ENCODE measurements around the gene GARNL3.
A peak's percentile ranks its signal among the peaks of the same experiment; 100 is the strongest.

Gene GARNL3

DNA sequence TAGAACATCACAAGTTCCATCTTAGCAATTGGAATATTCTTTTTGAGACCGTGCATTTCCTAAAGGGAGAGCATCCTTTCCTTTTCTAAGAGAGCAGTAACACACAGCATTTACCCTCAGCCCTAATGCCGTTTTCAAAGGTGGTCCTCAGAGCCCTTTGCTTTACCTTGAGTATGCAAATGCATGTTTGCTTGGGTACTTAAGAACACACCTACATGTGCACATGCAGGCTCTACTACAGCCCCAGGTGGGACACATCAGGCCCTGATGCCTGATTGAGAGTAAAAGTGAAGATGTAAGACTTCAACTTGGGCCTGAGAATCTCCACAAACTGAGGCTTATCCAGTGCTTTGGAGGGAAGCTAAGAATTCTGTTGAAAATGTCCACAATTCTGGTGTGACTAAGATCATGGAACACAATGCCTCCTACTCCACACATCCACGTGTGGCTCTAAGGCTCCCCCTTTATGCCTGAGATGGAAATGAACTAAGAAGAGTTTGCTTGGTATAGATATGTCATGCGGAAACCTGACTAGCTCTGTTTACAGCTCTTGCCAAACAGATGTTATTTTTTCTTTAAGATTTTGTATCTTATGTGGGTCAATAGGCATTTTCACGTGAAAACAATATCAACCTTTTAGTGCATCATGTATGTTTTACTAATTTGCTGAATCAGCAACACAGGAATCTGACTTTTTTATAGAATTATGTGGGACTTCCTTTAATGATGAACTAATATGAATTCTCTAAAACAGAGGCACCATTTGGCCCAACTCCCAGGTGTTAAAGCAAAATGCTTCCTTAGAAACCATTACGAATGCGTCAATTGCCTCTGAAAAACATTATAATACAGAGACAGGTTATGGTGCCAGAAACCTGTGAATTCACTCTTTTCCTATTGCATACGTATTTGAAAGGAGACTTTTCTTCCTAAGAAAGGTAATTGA, 83.5 kb downstream of the GARNL3 start:
- peak; percentile 50 for DNase-seq (ENCODE audit: low read depth)
- TF ChIP-seq, protein P1, sequence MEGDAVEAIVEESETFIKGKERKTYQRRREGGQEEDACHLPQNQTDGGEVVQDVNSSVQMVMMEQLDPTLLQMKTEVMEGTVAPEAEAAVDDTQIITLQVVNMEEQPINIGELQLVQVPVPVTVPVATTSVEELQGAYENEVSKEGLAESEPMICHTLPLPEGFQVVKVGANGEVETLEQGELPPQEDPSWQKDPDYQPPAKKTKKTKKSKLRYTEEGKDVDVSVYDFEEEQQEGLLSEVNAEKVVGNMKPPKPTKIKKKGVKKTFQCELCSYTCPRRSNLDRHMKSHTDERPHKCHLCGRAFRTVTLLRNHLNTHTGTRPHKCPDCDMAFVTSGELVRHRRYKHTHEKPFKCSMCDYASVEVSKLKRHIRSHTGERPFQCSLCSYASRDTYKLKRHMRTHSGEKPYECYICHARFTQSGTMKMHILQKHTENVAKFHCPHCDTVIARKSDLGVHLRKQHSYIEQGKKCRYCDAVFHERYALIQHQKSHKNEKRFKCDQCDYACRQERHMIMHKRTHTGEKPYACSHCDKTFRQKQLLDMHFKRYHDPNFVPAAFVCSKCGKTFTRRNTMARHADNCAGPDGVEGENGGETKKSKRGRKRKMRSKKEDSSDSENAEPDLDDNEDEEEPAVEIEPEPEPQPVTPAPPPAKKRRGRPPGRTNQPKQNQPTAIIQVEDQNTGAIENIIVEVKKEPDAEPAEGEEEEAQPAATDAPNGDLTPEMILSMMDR (conservative IDR thresholded peaks at IDR 0.05; ENCODE audit: low read length), result peak; percentile 63
- H3K4me3 ChIP-seq (ENCODE audit: low read length), result no peak overlapping the region

DNA sequence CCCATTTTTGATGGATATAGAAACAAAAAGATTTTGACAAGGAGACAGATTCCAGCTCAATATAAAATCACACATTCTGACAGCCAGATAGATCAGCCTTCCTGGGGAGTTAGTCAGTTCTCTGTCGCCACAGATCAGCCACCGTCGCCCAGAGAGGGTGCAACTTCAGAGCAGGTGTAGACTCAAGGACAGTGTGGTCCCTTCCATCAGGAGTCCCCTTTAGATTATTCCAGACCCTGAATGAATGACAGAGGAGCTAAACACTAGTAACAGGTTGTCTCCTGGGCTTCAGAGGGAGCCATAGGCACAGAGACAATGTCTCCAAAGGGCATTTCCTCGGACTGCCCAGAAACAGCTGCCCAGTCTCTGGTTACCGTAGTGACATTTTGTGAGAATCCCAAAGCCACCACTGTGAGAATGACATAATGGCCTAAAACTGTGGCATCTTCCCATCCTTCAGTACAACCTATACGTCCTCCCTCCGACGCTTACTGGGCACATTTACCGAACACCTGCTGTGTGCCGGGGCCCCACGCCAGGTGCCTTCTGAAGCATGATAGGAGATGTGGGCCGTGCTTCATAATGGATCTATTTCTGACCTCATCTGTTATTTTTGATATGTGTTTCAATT, 85.0 kb downstream of the GARNL3 start:
- no peak overlapping the region for H3K4me3 ChIP-seq (ENCODE audit: low read length)
- TF ChIP-seq, protein P1 (conservative IDR thresholded peaks at IDR 0.05; ENCODE audit: low read length), result no peak
- no peak for DNase-seq (ENCODE audit: low read depth)

DNA sequence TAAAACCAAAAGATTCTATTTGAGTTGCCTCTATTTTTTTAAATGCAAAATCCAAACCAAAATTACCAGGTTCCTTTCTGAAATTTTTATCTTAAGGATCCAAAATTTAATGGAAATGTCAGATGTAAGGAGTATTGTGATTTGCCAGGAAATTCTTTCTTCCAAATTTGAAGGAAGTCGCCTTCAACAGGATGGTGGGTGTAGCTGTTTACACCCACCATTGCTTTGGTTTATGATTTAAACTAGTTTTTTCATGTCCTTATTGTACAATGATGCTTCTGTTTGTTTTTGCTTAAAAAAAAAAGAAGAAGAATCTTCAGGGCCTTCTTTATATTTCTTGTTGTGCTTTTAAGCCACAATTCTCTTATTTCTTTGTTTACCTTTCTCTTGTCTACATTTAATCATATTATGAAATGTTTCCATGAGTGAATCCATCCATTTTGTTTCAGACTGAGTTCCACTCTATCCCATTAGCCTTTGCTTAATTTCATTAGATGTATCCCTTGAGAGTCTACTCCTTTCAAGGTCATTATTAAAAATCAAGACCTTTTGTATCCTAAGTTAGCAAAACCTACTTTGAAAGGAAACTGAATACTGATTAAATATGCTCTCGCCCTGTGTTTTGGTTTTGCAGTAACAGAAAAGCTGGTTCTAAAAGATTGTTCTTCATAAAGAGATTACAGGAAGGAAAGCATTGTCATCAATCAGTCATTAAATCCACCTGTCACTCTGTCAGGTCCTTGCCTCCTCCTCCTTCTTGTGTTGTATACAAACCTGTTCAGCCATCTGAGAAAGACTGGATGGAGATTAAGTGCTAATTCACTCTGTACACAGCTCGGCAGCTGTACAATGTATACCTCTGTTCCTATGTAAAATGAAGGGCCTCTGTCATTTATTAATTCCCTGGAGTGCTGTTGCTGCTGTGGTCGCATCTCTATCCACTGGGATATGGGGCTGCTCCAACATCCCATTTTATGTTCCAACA, 86.9 kb downstream of the GARNL3 start:
- H3K4me3 ChIP-seq (ENCODE audit: low read length), result no peak overlapping the region
- TF ChIP-seq, protein P1 (conservative IDR thresholded peaks at IDR 0.05; ENCODE audit: low read length), result no peak
- DNase-seq (ENCODE audit: low read depth), result no peak

DNA sequence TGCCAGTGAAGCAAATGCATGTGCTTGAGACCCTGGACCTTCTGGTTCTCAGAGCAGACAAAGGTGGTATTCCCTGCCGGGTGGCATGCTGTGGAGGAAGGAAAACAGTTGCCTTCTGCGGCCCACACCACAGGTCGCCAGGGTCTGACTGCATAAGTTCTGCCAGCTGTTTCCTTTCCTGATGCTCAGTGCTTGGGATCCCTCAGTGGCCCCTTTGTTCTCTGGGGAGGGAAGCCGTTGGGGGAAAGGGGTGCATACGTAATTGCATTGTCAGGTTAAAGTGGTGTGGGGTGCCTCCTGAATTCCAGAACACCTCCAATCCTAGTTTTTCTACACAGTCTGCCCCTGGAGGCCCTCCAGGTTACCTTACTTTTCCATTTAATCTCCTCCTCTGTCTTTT, 89.3 kb downstream of the GARNL3 start:
- TF ChIP-seq, protein P1 (conservative IDR thresholded peaks at IDR 0.05; ENCODE audit: low read length), result no peak

DNA sequence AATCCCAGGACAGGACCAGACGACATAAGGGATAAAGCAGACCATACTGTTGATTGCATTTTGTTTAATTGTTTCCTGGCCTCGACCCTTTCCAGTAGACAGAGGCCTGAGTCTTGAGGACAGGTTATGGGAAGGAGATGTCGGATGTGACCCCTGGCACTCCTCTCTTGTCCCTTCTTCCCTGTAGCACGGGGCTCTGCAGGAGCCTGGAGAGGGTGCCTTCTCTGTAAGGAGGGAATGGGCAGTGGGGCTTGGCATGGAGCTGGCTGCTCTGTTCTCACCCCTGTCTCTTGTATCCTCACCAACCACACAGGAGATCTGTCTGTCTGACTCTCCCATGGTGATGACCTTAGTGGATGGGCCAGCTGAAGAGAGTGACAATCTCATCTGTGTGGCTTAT, 92.3 kb downstream of the GARNL3 start:
- no peak for DNase-seq (ENCODE audit: low read depth)
- no peak overlapping the region for H3K4me3 ChIP-seq (ENCODE audit: low read length)
- TF ChIP-seq, protein P1 (conservative IDR thresholded peaks at IDR 0.05; ENCODE audit: low read length), result no peak

More for the DNA sequence above, 89.3 kb downstream of the GARNL3 start:
- no peak for DNase-seq (ENCODE audit: low read depth)
- no peak overlapping the region for H3K4me3 ChIP-seq (ENCODE audit: low read length)

DNA sequence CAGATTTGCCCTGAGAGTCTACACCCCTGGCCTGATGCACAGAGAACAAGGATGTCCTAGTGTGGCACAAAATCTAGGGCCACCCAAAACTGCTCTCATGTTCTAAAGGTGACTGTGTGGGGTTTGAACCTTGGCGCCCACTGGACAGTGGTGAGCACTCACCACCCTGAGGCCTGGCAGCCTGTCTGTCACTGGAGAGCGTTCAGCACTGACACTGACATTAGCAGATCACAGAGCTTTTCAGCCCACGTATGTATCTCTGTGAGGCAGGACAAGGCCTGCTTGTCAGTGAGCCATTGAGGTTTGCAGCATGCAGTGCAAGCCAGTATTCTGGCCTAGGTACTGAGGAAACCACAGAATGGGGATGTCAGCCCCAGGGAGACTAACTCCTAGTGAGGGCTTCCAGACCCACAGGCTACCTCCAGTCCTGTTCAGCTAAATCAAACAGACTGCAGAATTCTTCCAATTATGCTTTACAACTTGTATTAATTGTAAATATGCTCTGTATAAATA, 93.5 kb downstream of the GARNL3 start:
- TF ChIP-seq, protein P1 (conservative IDR thresholded peaks at IDR 0.05; ENCODE audit: low read length), result no peak
- DNase-seq (ENCODE audit: low read depth), result no peak
- no peak overlapping the region for H3K4me3 ChIP-seq (ENCODE audit: low read length)
